ENCODE measurements around the gene NUP188.

The NUP188 gene

DNA sequence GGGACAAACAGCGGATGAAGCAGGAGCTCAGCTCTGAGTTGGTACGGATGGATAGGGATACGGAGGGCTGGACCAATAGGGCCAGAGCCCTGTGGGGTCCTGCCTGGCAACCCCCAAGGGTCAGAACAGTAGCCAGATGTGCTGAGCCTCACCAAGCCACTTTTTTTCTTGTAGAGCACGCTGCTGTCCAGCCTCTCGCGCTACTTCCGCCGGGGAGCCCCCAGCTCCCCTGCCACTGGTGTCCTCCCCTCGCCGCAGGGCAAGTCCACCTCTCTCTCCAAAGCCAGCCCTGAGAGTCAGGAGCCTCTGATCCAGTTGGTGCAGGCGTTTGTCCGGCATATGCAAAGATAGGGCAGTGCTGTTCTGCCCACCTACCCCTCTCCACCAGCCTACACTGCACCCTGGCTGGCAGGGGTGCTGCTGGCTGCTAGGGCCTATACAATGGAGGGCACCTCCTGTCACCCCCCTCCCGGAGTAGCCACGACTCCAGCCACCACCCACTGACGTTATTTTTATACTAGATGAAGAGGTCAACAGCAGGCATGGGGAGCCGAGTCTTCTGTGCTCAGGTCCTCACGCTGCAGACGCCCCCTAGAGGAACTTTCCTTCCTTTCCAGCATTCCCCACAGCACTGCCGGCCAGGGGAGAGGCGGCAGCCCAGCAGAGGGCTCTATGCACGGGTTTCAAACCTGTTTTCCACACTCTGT is 59.0 kb downstream of the NUP188 start:
- peaks cover 81% of the 10 kb centered on the region for H3K36me3 ChIP-seq
- H3K9me3 ChIP-seq, result no peaks in the 10 kb centered on the region
- no peak overlapping the region for H3K27ac ChIP-seq
- H3K4me3 ChIP-seq (ENCODE audit: low read depth in 1 of 2, low read length in 1 of 2), result no peak overlapping the region
- H3K27me3 ChIP-seq, result no peaks in the 10 kb centered on the region
- TF ChIP-seq, protein P1, sequence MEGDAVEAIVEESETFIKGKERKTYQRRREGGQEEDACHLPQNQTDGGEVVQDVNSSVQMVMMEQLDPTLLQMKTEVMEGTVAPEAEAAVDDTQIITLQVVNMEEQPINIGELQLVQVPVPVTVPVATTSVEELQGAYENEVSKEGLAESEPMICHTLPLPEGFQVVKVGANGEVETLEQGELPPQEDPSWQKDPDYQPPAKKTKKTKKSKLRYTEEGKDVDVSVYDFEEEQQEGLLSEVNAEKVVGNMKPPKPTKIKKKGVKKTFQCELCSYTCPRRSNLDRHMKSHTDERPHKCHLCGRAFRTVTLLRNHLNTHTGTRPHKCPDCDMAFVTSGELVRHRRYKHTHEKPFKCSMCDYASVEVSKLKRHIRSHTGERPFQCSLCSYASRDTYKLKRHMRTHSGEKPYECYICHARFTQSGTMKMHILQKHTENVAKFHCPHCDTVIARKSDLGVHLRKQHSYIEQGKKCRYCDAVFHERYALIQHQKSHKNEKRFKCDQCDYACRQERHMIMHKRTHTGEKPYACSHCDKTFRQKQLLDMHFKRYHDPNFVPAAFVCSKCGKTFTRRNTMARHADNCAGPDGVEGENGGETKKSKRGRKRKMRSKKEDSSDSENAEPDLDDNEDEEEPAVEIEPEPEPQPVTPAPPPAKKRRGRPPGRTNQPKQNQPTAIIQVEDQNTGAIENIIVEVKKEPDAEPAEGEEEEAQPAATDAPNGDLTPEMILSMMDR (IDR thresholded peaks at IDR 0.05), result no peak
- H3K4me1 ChIP-seq (ENCODE audit: control insufficient read depth in 1 of 2, insufficient read depth in 1 of 2, low read depth in 1 of 2, low read length in 1 of 2), result peaks cover 9 to 12% of the 10 kb centered on the region in 2 experiments

DNA sequence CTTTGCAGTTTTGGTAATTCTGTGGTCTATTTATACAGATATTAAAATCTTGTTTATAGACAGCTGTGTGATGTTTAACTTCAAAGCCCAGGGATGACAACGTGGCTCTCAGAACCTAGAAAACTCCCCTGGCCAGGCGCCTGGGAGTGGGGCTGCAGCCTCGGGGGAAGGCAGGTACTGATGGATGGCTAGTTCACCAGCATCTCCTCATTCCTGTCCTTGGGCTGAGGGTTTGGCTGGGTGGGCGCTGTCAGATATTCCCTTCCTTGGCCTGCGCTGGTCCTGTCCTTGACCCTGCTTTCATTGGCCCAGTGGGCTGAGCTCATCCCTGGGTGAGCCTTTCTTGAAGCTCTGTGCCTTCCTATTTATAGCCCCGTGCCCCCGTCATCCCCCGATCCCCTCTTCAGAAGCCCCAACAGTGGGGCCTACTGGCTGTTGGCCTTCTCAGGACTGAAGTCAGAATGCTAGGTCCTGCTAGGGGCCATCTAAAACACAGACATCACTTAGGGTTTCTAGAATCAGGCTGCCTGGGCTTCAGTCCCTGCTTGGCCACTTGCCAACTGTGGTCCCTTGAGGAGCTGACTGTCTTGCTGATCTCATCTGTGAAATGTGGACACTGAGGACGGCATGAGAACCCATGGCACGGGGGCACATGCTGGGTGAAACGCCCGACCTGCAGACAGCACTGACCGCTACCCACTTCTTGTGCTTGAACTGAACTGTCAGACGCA is 59.7 kb downstream of the NUP188 start:
- TF ChIP-seq, protein P1 (IDR thresholded peaks at IDR 0.05), result no peak
- Histone ChIP-seq H3K36me3 (peaks cover 86% of the 10 kb centered on the region), H3K4me3 (ENCODE audit: low read depth in 1 of 2, low read length in 1 of 2) (no peak overlapping the region), H3K27me3 (no peaks in the 10 kb centered on the region), H3K4me1 (ENCODE audit: control insufficient read depth in 1 of 2, insufficient read depth in 1 of 2, low read depth in 1 of 2, low read length in 1 of 2) (peaks cover 2 to 4% of the 10 kb centered on the region in 2 experiments), H3K9me3 (no peaks in the 10 kb centered on the region), H3K27ac (no peak overlapping the region)

DNA sequence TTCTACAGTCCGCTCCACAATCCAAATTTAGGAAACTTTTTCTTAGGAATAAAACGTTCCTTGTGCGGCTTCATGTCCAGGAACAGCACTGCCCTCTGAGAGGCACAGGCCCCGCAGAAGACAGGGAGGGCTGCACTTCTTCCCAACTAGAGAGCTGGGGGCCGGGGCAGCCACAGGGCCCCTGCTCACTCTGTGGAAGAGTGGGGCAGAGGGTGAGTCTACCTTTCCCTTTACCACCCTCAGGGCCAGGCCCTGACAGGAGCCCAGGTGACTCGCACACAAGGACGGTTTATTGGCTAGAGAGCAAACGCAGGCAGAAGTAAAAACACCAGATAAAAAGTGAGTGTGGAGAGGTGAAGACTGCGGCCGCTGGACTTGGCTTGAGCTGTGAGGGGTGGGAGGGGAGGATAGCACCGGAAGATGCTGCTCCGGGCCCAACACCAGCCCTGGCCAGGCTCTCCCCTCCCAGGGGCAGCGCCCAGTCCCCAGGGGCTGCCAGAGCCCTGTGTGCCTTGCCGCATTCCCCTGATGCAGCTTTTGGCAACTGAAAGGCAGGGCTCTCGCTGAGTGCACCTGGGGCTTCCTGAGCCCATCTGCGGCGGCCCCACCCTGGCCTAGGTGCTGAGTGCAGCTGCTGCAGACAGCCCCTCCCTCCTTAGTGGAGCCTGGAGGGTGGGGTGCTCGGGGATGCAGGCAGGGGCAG is 60.4 kb downstream of the NUP188 start:
- H3K27me3 ChIP-seq, result no peaks in the 10 kb centered on the region
- H3K4me1 ChIP-seq (ENCODE audit: control insufficient read depth in 1 of 2, insufficient read depth in 1 of 2, low read depth in 1 of 2, low read length in 1 of 2), result no peaks in the 10 kb centered on the region
- no peaks in the 10 kb centered on the region for H3K9me3 ChIP-seq
- H3K4me3 ChIP-seq (ENCODE audit: low read depth in 1 of 2, low read length in 1 of 2), result no peak overlapping the region
- TF ChIP-seq, protein P1 (IDR thresholded peaks at IDR 0.05), result no peak
- peaks cover 88% of the 10 kb centered on the region for H3K36me3 ChIP-seq
- no peak overlapping the region for H3K27ac ChIP-seq

DNA sequence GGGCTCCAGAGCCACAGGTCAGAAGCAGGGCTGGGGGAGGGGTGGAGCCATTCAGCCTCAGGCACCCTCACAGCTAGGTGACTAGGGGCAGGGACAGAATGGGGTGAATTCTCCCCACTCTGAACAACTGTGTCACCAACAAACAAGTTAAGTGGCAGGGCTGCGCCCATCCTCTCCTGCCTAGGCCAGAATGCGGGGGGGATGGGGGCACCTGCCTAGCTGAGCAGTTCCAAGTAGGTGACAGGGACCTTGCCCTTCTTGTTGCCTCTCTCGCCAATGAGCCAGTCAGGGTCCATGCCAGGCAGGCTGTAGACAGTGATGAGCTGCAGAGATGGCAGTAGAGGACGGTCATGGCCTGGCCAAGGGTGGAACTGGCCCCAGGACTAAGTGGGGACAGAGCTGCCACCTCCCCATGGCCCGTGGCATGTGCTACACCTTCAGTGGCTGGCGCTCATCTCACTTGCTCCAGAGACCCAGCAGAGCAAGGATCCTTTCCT is 61.0 kb downstream of the NUP188 start:
- Histone ChIP-seq H3K27ac (no peak overlapping the region), H3K27me3 (no peaks in the 10 kb centered on the region), H3K9me3 (no peaks in the 10 kb centered on the region), H3K4me1 (ENCODE audit: control insufficient read depth in 1 of 2, insufficient read depth in 1 of 2, low read depth in 1 of 2, low read length in 1 of 2) (no peaks in the 10 kb centered on the region), H3K4me3 (ENCODE audit: low read depth in 1 of 2, low read length in 1 of 2) (no peak overlapping the region), H3K36me3 (peaks cover 88% of the 10 kb centered on the region)
- TF ChIP-seq, protein P1 (IDR thresholded peaks at IDR 0.05), result no peak

DNA sequence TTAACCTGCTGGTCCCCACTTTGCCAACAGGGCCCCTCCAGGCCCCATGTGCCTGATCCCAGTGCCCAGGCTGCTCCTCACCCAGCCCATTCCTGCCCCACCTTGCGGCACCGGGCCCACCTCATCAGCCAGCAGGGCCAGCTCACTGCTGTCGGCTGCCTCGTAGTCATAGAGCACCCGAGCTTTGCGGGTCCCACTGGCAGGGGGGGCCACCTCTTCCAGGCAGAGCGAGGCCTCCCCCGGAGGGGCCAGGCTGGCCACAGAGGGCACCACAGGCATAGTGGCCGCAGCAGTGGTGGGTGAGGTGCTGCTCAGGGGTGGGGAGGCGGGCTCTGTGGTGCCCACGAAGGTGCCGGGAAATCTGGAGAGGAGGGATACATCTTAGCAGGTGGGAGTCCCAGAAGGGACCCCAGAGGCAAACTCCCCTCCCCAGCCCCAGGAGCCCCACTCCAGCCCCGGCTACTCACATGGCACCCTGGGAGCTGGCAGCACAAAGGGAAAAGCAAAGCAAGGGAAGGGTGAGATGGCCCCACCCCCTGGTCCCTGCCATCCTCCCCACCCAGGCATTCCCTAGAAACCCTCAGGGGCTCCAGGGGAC is 61.6 kb downstream of the NUP188 start:
- H3K4me1 ChIP-seq (ENCODE audit: control insufficient read depth in 1 of 2, insufficient read depth in 1 of 2, low read depth in 1 of 2, low read length in 1 of 2), result no peaks in the 10 kb centered on the region
- H3K27ac ChIP-seq, result no peak overlapping the region
- H3K27me3 ChIP-seq, result no peaks in the 10 kb centered on the region
- no peaks in the 10 kb centered on the region for H3K9me3 ChIP-seq
- H3K36me3 ChIP-seq, result peaks cover 92% of the 10 kb centered on the region
- no peak overlapping the region for H3K4me3 ChIP-seq (ENCODE audit: low read depth in 1 of 2, low read length in 1 of 2)
- TF ChIP-seq, protein P1 (IDR thresholded peaks at IDR 0.05), result no peak
